ENCODE results near the gene XCL1. TPM values are rescaled to one million over a fixed set of nuclear protein-coding genes. Genes with fewer than 3 reads are reported as not detected.

Gene XCL1
- total and polyA plus RNA-seq, 10 of the 15 experiments (the other 5 are each of a cell fraction or from before 2014, with no cell fraction given) = 0.68 to 1,222 (median 12.2) TPM

DNA sequence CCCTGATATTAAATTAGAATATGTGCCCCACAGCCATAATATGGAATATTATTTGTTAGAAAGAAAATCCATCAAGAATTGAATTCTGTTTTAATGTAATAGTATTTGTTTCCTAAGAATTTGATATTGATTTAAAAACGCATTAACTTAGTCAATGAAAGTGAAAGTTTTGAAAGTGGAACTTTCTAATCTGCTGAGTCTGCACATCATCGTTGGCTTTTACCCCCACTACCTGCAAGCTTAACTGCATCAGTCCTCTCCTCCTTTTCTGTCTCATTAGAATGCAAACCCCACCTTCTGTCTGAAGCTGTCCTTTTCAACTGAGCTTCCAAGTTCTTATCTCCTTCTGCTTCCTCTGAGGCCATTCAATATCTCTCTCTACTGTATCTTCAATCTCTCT, 42.5 kb downstream of the XCL1 start:
- Histone ChIP-seq H3K9ac (ENCODE audit: control insufficient read depth, insufficient read depth, low read length) (no peak overlapping the region), H3K4me3 (no peak overlapping the region), H3K36me3 (ENCODE audit: control insufficient read depth in 2 of 2, insufficient read depth in 2 of 2, low read length in 1 of 2) (no peaks in the 10 kb centered on the region), H3K27me3 (replicated peaks in 1 of 2; ENCODE audit: control insufficient read depth in 2 of 2, insufficient read depth in 2 of 2, low read length in 1 of 2) (peaks cover 0 to 2% of the 10 kb centered on the region in 2 experiments; a peak in 1 of 4 replicates), H3K4me1 (ENCODE audit: control insufficient read depth, insufficient read depth, low read length) (no peaks in the 10 kb centered on the region), H4K20me1 (ENCODE audit: control insufficient read depth, insufficient read depth) (no peaks in the 10 kb centered on the region), H2AFZ (ENCODE audit: control insufficient read depth, low read depth, low read length) (no peak overlapping the region), H3K4me2 (ENCODE audit: control insufficient read depth, insufficient read depth) (no peak overlapping the region), H3K79me2 (ENCODE audit: control insufficient read depth, insufficient read depth, low read length) (no peaks in the 10 kb centered on the region), H3K9me3 (replicated peaks; ENCODE audit: control insufficient read depth, insufficient read depth, low read length) (no peaks in the 10 kb centered on the region), H3K27ac (ENCODE audit: control insufficient read depth, insufficient read depth) (no peak overlapping the region)
- POLR2A ChIA-PET = no interaction called here
- 47% methylated on average over 2 of the region's 2 CpGs for WGBS (ENCODE audit: insufficient coverage, insufficient replicate concordance, low lambda C conversion rate, missing lambda C conversion rate)
- intact Hi-C loops (cut with micrococcal nuclease; ENCODE audit: unreplicated experiment) = no loop called here
- TF ChIP-seq TAF1 (IDR thresholded peaks at IDR 0.05; ENCODE audit: borderline replicate concordance, low read depth, low read length) = no peak
- TF ChIP-seq IKZF2 (IDR thresholded peaks at IDR 0.05) = no peak
- RAD21 ChIA-PET (ENCODE audit: unreplicated experiment) = interaction anchor here (0.9 to 1.8 kb wide), 2 partner anchors 15 to 485 kb away, joined by 3 to 8 read pairs; no protein-coding TSS in a partner anchor
- ATAC-seq (no peak), FAIRE-seq (no peak), DNase-seq (ENCODE audit: low read depth, low spot score) (no peak)
- CTCF ChIA-PET = interaction anchor here (1.3 to 3.0 kb wide), 5 partner anchors 11 to 730 kb away, joined by 3 to 17 read pairs (median 9); no protein-coding TSS in a partner anchor
- SMC1A ChIA-PET (ENCODE audit: uncharacterized antibody, unreplicated experiment) = interaction anchor here (0.9 to 2.6 kb wide), 13 partner anchors 9 to 730 kb away, joined by 3 to 18 read pairs (median 5); no protein-coding TSS in a partner anchor
- BruUV-seq (replicated peaks) = no TSS peak
- in situ Hi-C loops (cut with MboI) = no loop called here

DNA sequence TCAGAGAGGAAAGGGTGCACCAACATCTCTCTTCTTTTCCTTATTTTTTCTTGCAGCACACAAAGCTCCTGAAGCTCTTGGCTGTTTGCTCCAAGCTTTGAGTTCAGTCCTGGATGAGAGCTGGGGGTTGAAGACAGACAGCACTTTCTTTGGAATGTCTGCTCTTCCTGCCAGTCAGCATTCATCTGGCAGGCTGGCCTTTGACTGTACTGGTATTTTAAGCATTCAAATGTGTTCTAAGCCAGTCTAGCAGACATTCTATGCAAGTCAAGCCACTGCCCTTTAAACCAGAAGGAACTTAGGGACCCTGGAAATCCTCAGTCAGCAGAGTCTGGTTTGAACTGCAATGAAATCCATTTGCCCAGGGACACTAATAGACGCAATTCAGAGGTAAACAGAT, 45.0 kb downstream of the XCL1 start:
- H3K79me2 ChIP-seq (ENCODE audit: control insufficient read depth, insufficient read depth, low read length) = no peaks in the 10 kb centered on the region
- H4K20me1 ChIP-seq (ENCODE audit: control insufficient read depth, insufficient read depth) = no peaks in the 10 kb centered on the region
- H3K4me3 ChIP-seq = no peak overlapping the region
- DNase-seq (ENCODE audit: low read depth, low spot score) = no peak
- no TSS peak for BruUV-seq (replicated peaks)
- in situ Hi-C loops (cut with MboI) = no loop called here
- no peak overlapping the region for H3K4me2 ChIP-seq (ENCODE audit: control insufficient read depth, insufficient read depth)
- FAIRE-seq = no peak
- ChIA-PET SMC1A (ENCODE audit: uncharacterized antibody, unreplicated experiment) (interaction anchor here (0.9 to 1.4 kb wide), 3 partner anchors 11 to 37 kb away, joined by 3 to 4 read pairs (median 3); no protein-coding TSS in a partner anchor), CTCF (interaction anchor here (0.9 to 2.2 kb wide), 5 partner anchors 15 to 488 kb away, joined by 3 to 6 read pairs (median 4); no protein-coding TSS in a partner anchor), POLR2A (no interaction called here), RAD21 (ENCODE audit: unreplicated experiment) (no interaction called here)
- H3K9me3 ChIP-seq (replicated peaks; ENCODE audit: control insufficient read depth, insufficient read depth, low read length) = no peaks in the 10 kb centered on the region
- intact Hi-C loops (cut with micrococcal nuclease; ENCODE audit: unreplicated experiment) = no loop called here
- no peak overlapping the region for H2AFZ ChIP-seq (ENCODE audit: control insufficient read depth, low read depth, low read length)
- no peaks in the 10 kb centered on the region for H3K4me1 ChIP-seq (ENCODE audit: control insufficient read depth, insufficient read depth, low read length)
- no peaks in the 10 kb centered on the region for H3K27me3 ChIP-seq (replicated peaks in 1 of 2; ENCODE audit: control insufficient read depth in 2 of 2, insufficient read depth in 2 of 2, low read length in 1 of 2)
- no peaks in the 10 kb centered on the region for H3K36me3 ChIP-seq (ENCODE audit: control insufficient read depth in 2 of 2, insufficient read depth in 2 of 2, low read length in 1 of 2)
- 21% methylated on average over 1 of the region's 1 CpG for WGBS (ENCODE audit: insufficient coverage, insufficient replicate concordance, low lambda C conversion rate, missing lambda C conversion rate)
- H3K27ac ChIP-seq (ENCODE audit: control insufficient read depth, insufficient read depth) = no peak overlapping the region
- ATAC-seq = no peak
- no peak overlapping the region for H3K9ac ChIP-seq (ENCODE audit: control insufficient read depth, insufficient read depth, low read length)
- TF ChIP-seq ZZZ3 (IDR thresholded peaks at IDR 0.05; ENCODE audit: control insufficient read depth, insufficient read length, low read depth) (no peak), SMAD5 (IDR thresholded peaks at IDR 0.05; ENCODE audit: low read depth) (no peak), HCFC1 (IDR thresholded peaks at IDR 0.05; ENCODE audit: low read length) (no peak), POLR2AphosphoS2 (IDR thresholded peaks at IDR 0.05; ENCODE audit: low read depth, low read length) (no peak), TCF3 (IDR thresholded peaks at IDR 0.05; ENCODE audit: borderline replicate concordance, insufficient read depth, low read depth, low read length) (no peak), TARDBP (IDR thresholded peaks at IDR 0.05; ENCODE audit: borderline replicate concordance) (no peak), NFXL1 (IDR thresholded peaks at IDR 0.05; ENCODE audit: borderline replicate concordance) (no peak), ZBED1 (IDR thresholded peaks at IDR 0.05; ENCODE audit: borderline replicate concordance) (no peak), ASH2L (IDR thresholded peaks at IDR 0.05; ENCODE audit: borderline replicate concordance, low read depth) (no peak)
- TF ChIP-seq, protein P1, sequence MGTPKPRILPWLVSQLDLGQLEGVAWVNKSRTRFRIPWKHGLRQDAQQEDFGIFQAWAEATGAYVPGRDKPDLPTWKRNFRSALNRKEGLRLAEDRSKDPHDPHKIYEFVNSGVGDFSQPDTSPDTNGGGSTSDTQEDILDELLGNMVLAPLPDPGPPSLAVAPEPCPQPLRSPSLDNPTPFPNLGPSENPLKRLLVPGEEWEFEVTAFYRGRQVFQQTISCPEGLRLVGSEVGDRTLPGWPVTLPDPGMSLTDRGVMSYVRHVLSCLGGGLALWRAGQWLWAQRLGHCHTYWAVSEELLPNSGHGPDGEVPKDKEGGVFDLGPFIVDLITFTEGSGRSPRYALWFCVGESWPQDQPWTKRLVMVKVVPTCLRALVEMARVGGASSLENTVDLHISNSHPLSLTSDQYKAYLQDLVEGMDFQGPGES (IDR thresholded peaks at IDR 0.05) = no peak
- TF ChIP-seq, protein P2, sequence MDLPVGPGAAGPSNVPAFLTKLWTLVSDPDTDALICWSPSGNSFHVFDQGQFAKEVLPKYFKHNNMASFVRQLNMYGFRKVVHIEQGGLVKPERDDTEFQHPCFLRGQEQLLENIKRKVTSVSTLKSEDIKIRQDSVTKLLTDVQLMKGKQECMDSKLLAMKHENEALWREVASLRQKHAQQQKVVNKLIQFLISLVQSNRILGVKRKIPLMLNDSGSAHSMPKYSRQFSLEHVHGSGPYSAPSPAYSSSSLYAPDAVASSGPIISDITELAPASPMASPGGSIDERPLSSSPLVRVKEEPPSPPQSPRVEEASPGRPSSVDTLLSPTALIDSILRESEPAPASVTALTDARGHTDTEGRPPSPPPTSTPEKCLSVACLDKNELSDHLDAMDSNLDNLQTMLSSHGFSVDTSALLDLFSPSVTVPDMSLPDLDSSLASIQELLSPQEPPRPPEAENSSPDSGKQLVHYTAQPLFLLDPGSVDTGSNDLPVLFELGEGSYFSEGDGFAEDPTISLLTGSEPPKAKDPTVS (IDR thresholded peaks at IDR 0.05; ENCODE audit: low read depth, low read length) = no peak
